Posterior vena cava (tissue), 2 donors: ENCODE measurements around the gene TIMM50. TPM values are rescaled to one million over a fixed set of nuclear protein-coding genes. Genes with fewer than 3 reads are reported as not detected.
A peak's percentile ranks its signal among the peaks of the same experiment; 100 is the strongest.

Experiments
- DNase-seq: peaks from one replicate; pipeline ENCODE4 v3.0.0-alpha.2; 2020; ENCODE audit warnings: low spot score
- intact Hi-C, 2 donors: fragments of 100-400 bp; cut with DNase I; formaldehyde crosslinking; loops; one replicate each; pipeline versions ENCODE4 v1.14.1 to v1.14.2; 2022 to 2023
- total RNA-seq, 2 donors: library from RNA; stranded (reverse); fragmentation: NEBNext Ultra II Directional; extraction: Animal tissue kit (Norgen Biotek cat#: 25700); gene quantifications; one replicate each; pipeline ENCODE4 v1.2.1, GENCODE V29; 2021
- donor health status: DM: yes; HTN: yes; CAD: no.
- donor health status: DM: yes; HTN: yes; CAD: no.

The TIMM50 gene
- total RNA-seq, 2 donors from 2014 or later: 44.5 to 45.5 TPM

GRCh38 chr19:39517432-39517831 lies 36.8 kb downstream of the TIMM50 start:
- intact Hi-C loops: no loop called here

GRCh38 chr19:39518458-39518857 lies 37.8 kb downstream of the TIMM50 start:
- intact Hi-C loops: no loop called here
- no peak for DNase-seq

More at GRCh38 chr19:39517432-39517831, 36.8 kb downstream of the TIMM50 start:
- no peak for DNase-seq

- DNase-seq: no peak
- intact Hi-C loops: no loop called here
Observed at GRCh38 chr19:39518975-39519374, 38.3 kb downstream of the TIMM50 start.

GRCh38 chr19:39520541-39521484 lies 40.2 kb downstream of the TIMM50 start:
- intact Hi-C loops: no loop called here
- peak; percentile 58 for DNase-seq

- intact Hi-C loops: no loop called here
- peak; percentile 34 for DNase-seq
Observed at GRCh38 chr19:39524495-39524894, 43.9 kb downstream of the TIMM50 start.

GRCh38 chr19:39525205-39525604 lies 44.6 kb downstream of the TIMM50 start:
- intact Hi-C loops: no loop called here
- peak; percentile 11 for DNase-seq

- DNase-seq: peak; percentile 75
- intact Hi-C loops: loop anchor here in 1 of 2 donors (5.0 kb wide), 1 partner anchor 85 kb away; the partner anchor contains the start of gene SUPT5H
Observed at GRCh38 chr19:39531834-39532232, 51.2 kb downstream of the TIMM50 start.

GRCh38 chr19:39532233-39533002 lies 51.8 kb downstream of the TIMM50 start, which contains the start of gene EID2B:
Gene EID2B (minus strand): TSS chr19:39532852. CDS start chr19:39532802, 50 bp downstream.
- DNase-seq: peak; percentile 99
- intact Hi-C loops: loop anchor here in 1 of 2 donors (5.0 kb wide), 1 partner anchor 85 kb away; the partner anchor contains the start of gene SUPT5H

GRCh38 chr19:39533003-39533512 lies 52.4 kb downstream of the TIMM50 start:
- intact Hi-C loops: loop anchor here in 1 of 2 donors (5.0 kb wide), 1 partner anchor 86 kb away; the partner anchor contains the start of gene SUPT5H
- DNase-seq: peak; percentile 42

- intact Hi-C loops: loop anchor here in 1 of 2 donors (5.0 kb wide), 1 partner anchor 86 kb away; the partner anchor contains the start of gene SUPT5H
- peak; percentile 45 for DNase-seq
Observed at GRCh38 chr19:39533791-39534190, 53.2 kb downstream of the TIMM50 start.

- intact Hi-C loops: loop anchor here in 1 of 2 donors (2.0 to 5.0 kb wide), 2 partner anchors 142 to 1773 kb away; partner anchors contain the start of gene CCDC97
- DNase-seq: no peak
Observed at GRCh38 chr19:39539165-39539517, 58.5 kb downstream of the TIMM50 start.

- peak; percentile 99 for DNase-seq
Observed at GRCh38 chr19:39539518-39540332, 59.1 kb downstream of the TIMM50 start, which contains the start of gene EID2. Gene EID2 (minus strand): TSS chr19:39540161. CDS start chr19:39540079, 82 bp downstream.

GRCh38 chr19:39540333-39540673 lies 59.7 kb downstream of the TIMM50 start:
- DNase-seq: no peak
- intact Hi-C loops: no loop called here

More at GRCh38 chr19:39539518-39540332, 59.1 kb downstream of the TIMM50 start, which contains the start of gene EID2:
- intact Hi-C loops: loop anchor here in 1 of 2 donors (2.0 to 5.0 kb wide), 2 partner anchors 143 to 1773 kb away; partner anchors contain the start of gene CCDC97

Other genes with a start within 250 kb of the TIMM50 start
- gene IFNL3, start 235.8 kb upstream of the TIMM50 start, total RNA-seq: not detected
- not detected for gene IFNL4, start 232.0 kb upstream of the TIMM50 start, total RNA-seq
- gene IFNL2, start 212.4 kb upstream of the TIMM50 start, total RNA-seq: not detected
- not detected for gene IFNL1, start 184.4 kb upstream of the TIMM50 start, total RNA-seq
- under 1 TPM; 0.29 to 0.32 TPM for gene LRFN1, start 160.0 kb upstream of the TIMM50 start, total RNA-seq
- 10 to 100 TPM; 35.0 to 48.4 TPM for gene GMFG, start 144.8 kb upstream of the TIMM50 start, total RNA-seq
- gene SAMD4B, start 138.4 kb upstream of the TIMM50 start, total RNA-seq: 100 to 1,000 TPM in 1 of 2 donors, 10 to 100 TPM in 1; 74.5 to 119 TPM
- gene PAF1, start 89.7 kb upstream of the TIMM50 start, total RNA-seq: 10 to 100 TPM; 26.0 to 28.5 TPM
- gene MED29, start 89.5 kb upstream of the TIMM50 start, total RNA-seq: 10 to 100 TPM; 32.7 to 33.3 TPM
- 100 to 1,000 TPM; 258 to 509 TPM for gene ZFP36, start 74.0 kb upstream of the TIMM50 start, total RNA-seq
- gene PLEKHG2, start 68.2 kb upstream of the TIMM50 start, total RNA-seq: 10 to 100 TPM; 38.1 to 48.6 TPM
- 1,000 to 10,000 TPM; 1,159 to 1,295 TPM for gene RPS16, start 44.9 kb upstream of the TIMM50 start, total RNA-seq
- gene SUPT5H, start 35.3 kb upstream of the TIMM50 start, total RNA-seq: 10 to 100 TPM; 67.0 to 74.9 TPM
- gene DLL3, start 18.1 kb downstream of the TIMM50 start, total RNA-seq: not detected
- gene SELENOV, start 34.3 kb downstream of the TIMM50 start, total RNA-seq: not detected
- 1 to 10 TPM; 2.4 to 2.9 TPM for gene EID2B, start 52.0 kb downstream of the TIMM50 start, total RNA-seq
- 10 to 100 TPM; 12.9 to 13.0 TPM for gene EID2, start 59.3 kb downstream of the TIMM50 start, total RNA-seq
- not detected for gene LGALS13, start 121.7 kb downstream of the TIMM50 start, total RNA-seq
- gene LGALS16, start 175.1 kb downstream of the TIMM50 start, total RNA-seq: not detected
- not detected for gene LGALS14, start 223.6 kb downstream of the TIMM50 start, total RNA-seq